Activated CD8-positive, alpha-beta memory T cell treated with anti-CD3 and anti-CD28 coated beads, Interleukin-2, amount 50 U/mL, for 1 hour (primary cell): ENCODE data around the gene NPM1.
A peak's percentile ranks its signal among the peaks of the same experiment; 100 is the strongest.
"Not testable (repeated sequence)": the region's sequence is repeated elsewhere in the genome, so short reads cannot be mapped to it uniquely, and the experiment has no call there.

Experiments used
- DNase-seq: peaks from one replicate; pipeline ENCODE4 v3.0.0-alpha.2; 2020; ENCODE audit errors: extremely low read depth

Gene NPM1

GRCh38 chr5:171386006-171386671 lies 1.5 kb upstream of the NPM1 start:
- no peak for DNase-seq

GRCh38 chr5:171386861-171387344 lies 746 bp upstream of the NPM1 start:
- DNase-seq, result no peak

GRCh38 chr5:171387970-171388815 lies 544 bp downstream of the NPM1 start:
- peak; percentile 50 for DNase-seq

DNA sequence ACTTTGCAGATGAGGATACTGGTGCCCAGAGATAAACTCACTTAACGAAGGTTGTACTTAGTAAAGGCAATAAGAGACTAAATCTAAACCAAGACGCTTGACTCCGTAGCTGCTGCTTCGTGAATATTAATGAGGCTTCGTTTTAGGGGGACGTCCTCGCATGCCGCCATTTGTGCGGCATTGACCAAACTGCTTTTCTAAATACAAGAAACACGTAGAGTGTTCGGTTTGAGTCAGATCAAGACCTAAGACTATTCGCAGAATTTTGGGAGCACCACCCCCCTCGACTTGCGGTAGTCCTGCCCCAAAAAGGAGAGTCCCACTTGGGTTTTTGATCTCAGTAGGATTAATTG lies 1.1 kb downstream of the NPM1 start:
- no peak for DNase-seq

DNA sequence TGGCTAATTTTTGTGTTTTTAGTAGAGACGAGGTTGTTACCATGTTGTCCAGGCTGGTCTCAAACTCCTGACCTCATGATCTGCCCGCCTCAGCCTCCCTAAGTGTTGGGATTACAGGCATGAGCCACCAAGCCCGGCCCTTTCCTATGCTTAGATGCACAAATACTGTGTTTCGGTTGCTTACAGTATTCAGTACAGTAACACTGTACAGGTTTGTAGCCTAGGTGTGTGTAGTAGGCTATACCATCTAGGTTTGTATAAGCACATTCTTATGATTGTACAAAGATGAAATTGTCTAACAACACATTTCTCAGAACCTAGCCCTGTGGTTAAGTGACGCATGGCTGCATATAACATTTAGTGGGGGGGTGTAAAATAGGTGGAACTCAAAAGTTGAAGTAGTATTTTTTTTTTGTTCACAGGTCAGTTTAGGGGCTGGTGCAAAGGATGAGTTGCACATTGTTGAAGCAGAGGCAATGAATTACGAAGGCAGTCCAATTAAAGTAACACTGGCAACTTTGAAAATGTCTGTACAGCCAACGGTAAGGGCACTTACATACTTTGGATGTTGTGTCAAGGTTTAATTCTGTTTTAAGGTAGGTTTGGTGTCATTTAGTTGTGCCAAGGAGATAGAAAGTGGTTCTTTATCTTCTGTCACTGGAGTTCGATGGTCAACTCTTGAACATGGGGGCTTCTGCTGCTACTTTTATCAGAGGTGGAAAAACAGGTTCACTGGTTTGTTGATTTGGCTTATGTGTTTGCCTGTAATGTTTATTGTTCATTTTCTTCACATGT lies 3.4 kb downstream of the NPM1 start:
- DNase-seq, result no peak

DNA sequence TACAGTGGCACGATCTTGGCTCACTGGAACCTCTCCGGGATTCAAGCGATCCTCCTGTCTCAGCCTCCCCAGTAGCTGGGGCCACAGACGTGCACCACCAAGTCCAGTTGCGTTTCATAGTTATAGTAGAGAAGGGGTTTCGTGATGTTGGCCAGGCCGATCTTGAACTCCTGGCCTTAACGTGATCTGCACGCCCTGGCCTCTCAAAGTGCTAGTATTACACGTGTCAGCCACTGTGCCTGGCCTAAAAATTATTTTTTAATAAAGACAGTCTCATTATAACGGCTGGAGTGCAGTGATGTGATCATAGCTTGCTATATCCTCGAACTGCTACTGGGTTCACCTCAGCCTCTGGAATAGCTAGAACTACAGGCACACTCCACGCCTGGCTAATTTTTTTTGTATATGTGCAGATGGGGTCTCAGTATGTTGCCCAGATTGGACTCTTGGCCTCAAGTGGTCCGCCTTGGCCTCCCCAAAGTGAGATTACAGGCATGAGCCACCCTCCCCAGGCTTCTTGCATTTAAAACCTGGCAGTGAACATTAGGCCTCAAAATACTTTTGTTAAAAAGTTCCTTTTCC lies 4.4 kb downstream of the NPM1 start:
- no peak for DNase-seq

- no peak for DNase-seq
These were observed 5.0 kb downstream of the NPM1 start for GRCh38 chr5:171392585-171393159.

- DNase-seq, result no peak
These were observed 7.4 kb downstream of the NPM1 start for GRCh38 chr5:171395042-171395441.

DNA sequence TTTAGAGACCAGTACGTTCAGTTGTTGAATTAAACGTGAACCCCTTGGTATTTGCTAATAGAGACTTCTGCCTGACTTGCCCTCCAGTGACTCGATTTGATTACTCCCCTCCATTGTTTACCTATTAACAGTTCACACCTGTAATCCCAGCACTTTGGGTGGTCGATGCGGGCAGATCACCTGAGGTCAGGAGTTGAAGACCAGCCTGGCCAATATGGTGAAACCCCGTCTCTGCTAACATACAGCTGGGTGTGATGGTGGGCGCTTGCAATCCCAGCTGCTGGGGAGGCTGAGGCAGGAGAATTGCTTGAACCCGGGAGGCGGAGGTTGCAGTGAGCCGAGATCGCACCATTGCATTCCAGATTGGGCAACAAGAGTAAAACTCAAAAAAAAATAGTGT lies 8.9 kb downstream of the NPM1 start:
- DNase-seq, result not testable (repeated sequence)

DNA sequence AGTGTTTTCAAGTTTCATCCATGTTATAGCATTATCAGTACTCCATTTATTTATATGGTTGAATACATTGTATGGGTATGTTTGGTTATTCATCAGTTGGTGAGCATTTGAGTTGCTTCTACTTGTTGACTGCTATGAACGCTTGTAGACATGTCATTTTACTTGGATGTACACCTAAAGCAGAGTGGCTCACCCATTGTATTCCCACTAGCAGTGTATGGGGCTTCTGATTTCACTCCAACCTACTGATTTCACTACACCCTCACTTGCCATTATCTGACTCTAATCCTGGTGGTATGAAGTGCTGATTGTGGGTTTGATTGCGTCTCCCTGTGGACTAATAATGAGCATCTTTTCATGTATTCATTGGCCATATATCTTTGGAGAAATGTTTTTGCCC lies 9.5 kb downstream of the NPM1 start:
- no peak for DNase-seq

- DNase-seq, result no peak
These were observed 9.9 kb downstream of the NPM1 start for GRCh38 chr5:171397599-171397998.

DNA sequence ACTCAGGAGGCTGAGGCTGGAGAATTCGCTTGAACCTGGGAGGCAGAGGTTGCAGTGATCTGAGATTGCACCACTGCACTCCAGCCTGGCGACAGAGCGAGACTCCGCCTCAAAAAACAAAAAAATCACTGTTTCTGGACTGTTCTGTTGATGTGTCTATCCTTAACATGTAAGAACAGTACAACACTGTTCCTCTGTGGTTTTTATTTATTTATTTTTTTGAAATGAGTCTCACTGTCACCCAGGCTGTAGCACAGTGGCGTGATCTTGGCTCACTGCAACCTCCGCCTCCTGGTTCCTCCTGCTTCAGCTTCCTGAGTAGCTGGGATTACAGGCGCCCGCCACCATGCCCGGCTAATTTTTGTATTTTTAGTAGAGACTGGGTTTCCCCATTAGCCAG lies 11.0 kb downstream of the NPM1 start:
- not testable (repeated sequence) for DNase-seq

DNA sequence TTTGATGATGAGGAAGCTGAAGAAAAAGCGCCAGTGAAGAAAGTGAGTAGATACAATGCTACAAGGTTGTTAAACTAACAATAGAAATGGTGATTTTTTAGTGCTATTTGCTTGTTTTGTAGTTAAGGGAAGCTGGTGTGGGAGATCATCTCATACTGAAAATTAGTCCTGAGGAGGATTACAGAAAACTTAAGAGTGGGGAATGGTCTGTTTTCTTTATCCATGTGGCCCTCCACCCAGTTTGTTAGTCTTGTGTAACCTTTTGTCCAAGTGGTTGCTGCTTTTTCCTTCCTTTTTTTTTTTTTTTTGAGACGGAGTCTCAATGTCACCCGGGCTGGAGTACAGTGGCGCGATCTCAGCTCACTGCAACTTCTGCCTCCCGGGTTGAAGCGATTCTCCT lies 12.5 kb downstream of the NPM1 start:
- DNase-seq, result no peak

GRCh38 chr5:171401167-171401947 lies 13.7 kb downstream of the NPM1 start:
- DNase-seq, result no peak

- DNase-seq, result not testable (repeated sequence)
These were observed 15.1 kb downstream of the NPM1 start for GRCh38 chr5:171402751-171403150.

GRCh38 chr5:171405615-171406014 lies 18.0 kb downstream of the NPM1 start:
- DNase-seq, result no peak

- no peak for DNase-seq
These were observed 19.6 kb downstream of the NPM1 start for GRCh38 chr5:171407234-171407633.

DNA sequence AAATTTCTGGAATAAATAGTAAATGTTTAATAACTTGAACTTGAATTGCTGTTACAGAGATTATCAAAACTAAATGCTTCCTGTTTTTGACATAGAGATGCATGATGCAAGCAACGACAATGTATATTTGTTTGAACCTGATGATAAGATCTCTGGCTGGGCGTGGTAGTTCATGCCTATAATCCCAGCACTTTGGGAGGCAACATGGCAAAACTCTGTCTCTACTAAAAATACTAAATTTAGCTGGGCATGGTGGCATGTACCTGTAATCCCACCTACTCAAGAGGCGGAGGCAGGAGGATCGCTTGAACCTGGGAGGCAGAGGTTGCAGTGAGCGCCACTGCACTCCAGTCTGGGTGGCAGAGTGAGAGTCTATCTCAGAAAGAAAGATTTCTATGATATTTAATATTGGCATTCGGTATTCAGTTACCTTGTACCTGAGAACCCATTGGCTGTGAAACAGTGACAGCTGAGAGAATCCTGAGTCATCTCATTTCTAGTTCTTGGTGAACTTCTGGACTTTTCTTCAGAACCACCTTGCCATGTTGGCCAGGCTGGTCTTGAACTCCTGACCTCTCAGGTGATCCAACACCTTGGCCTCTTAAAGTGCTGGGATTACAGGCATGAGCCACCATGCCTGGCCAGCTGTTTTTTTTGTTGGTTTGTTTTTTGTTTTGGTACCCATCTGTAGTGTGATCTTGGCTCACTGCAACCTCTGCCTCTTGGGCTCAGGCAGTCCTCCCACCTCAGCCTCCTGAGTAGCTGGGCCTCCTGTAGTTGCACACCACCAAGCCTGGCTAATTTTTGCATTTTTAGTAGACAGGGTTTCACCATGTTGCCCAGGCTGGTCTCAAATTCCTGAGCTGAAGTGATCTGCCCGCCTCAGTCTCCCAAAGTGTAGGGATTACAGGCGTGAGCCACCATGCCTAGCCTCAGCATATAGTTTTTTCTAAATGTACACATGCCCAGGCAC lies 21.8 kb downstream of the NPM1 start:
- no peak for DNase-seq

DNA sequence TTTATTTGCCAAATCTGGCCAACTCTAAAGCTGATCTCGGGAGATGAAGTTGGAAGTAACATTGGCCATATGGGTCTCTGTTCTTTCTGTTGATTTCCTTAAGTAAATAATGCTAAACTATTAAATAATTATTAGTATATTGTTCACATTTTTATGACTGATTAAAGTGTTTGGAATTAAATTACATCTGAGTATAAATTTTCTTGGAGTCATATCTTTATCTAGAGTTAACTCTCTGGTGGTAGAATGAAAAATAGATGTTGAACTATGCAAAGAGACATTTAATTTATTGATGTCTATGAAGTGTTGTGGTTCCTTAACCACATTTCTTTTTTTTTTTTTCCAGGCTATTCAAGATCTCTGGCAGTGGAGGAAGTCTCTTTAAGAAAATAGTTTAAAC lies 22.5 kb downstream of the NPM1 start:
- no peak for DNase-seq

DNA sequence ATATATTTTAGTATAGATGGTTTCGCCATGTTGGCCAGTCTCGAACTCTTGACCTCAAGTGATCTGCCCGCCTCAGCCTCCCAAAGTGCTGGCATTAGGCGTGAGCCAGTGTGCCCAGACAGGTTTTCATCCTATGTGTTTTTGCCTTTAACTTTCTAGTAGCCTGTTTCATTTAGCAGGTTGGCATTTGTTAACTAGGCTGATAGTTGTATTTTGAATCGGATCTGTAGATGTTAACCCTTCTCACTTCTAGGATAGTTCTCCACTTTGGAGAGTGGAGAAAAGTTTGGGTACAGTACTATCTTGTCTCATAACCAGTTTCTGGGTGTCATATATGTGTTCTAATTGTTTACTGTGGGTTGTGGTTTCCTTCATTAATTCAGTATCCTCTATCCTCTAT lies 24.5 kb downstream of the NPM1 start:
- DNase-seq, result no peak
